ENCODE data around the gene AHI1.

- TF ChIP-seq CTCF (conservative IDR thresholded peaks at IDR 0.05 in 1 of 2, IDR thresholded peaks at IDR 0.05 in 1 of 2; ENCODE audit: low read depth in 1 of 2, low read length in 2 of 2) (no peak), EZH2 (IDR thresholded peaks at IDR 0.05; ENCODE audit: low read length, missing control alignments) (no peak)
Measured at GRCh38 chr6:135269481-135269891, 228.1 kb downstream of the AHI1 start.
